Lower leg skin (tissue), 3 donors: Measurements from ENCODE around the gene RCL1.

ENCODE experiments used
- CTCF ChIP-seq, 3 donors: fragments of 450-650 bp; IDR thresholded peaks; one replicate each; pipeline ENCODE4 v1.5.1; 2016; ENCODE audit warnings: antibody characterized with exemption in 3 of 3, mild to moderate bottlenecking in 3 of 3, moderate library complexity in 2 of 3
- POLR2A ChIP-seq, 2 donors: fragments of 450-650 bp; IDR thresholded peaks; one replicate each; pipeline ENCODE4 v1.6.1; 2016 to 2017; ENCODE audit warnings: antibody characterized with exemption in 2 of 2, mild to moderate bottlenecking in 1 of 2, moderate library complexity in 1 of 2

GRCh38 chr9:4837261-4838188, 44.8 kb downstream of the RCL1 start:
- TF ChIP-seq CTCF (IDR thresholded peaks at IDR 0.05) (no peak), POLR2A (IDR thresholded peaks at IDR 0.05) (no peak)
